ENCODE data around the gene RAB8A. TPM values are rescaled to one million over a fixed set of nuclear protein-coding genes. Genes with fewer than 3 reads are reported as not detected.

The RAB8A gene
- total and polyA plus RNA-seq, 4 donors, result 38.0 to 52.0 (median 44.3) TPM

GRCh38 chr19:16073988-16074387 lies 37.7 kb upstream of the RAB8A start:
- TF ChIP-seq FOXA1 (IDR thresholded peaks at IDR 0.05), result no peak
- no peak for TF ChIP-seq EGR1 (IDR thresholded peaks at IDR 0.05; ENCODE audit: low read depth in 2 of 2)
- no peak for TF ChIP-seq HNF4G (IDR thresholded peaks at IDR 0.05)
- TF ChIP-seq TAF1 (conservative IDR thresholded peaks at IDR 0.05), result no peak
- WGBS, result 72% methylated on average over 3 of the region's 3 CpGs
- no peak for DNase-seq (ENCODE audit: low spot score)

GRCh38 chr19:16074488-16075365 lies 37.0 kb upstream of the RAB8A start:
- no peak overlapping the region for H3K4me3 ChIP-seq (ENCODE audit: low read depth in 1 of 3, low read length in 3 of 3)
- DNase-seq (ENCODE audit: low spot score), result no peak
- H3K9ac ChIP-seq (ENCODE audit: low read depth in 1 of 2, low read length in 2 of 2), result peak overlapping the region in 1 of 2 donors; percentile 24
- peak overlapping the region in 1 of 2 donors; percentile 74 for H3K27ac ChIP-seq (ENCODE audit: low read depth in 1 of 2, low read length in 2 of 2)
- H3K27me3 ChIP-seq (ENCODE audit: control insufficient read depth in 4 of 4, insufficient read depth in 4 of 4, low read length in 3 of 4), result no peaks in the 10 kb centered on the region
- no peaks in the 10 kb centered on the region for H3K9me3 ChIP-seq (ENCODE audit: control insufficient read depth in 4 of 4, low read length in 3 of 4)
- no peaks in the 10 kb centered on the region for H3K36me3 ChIP-seq (ENCODE audit: control insufficient read depth in 4 of 4, insufficient read depth in 3 of 4, low read depth in 1 of 4, low read length in 3 of 4)
- 95% methylated on average over 10 of the region's 10 CpGs for WGBS
- H3K4me1 ChIP-seq (ENCODE audit: control insufficient read depth in 4 of 4, insufficient read depth in 4 of 4, low read length in 3 of 4), result peaks cover 0 to 8% (median 2%) of the 10 kb centered on the region in 4 donors
- no peak for TF ChIP-seq ZBTB33 (IDR thresholded peaks at IDR 0.05)
- TF ChIP-seq GABPA (IDR thresholded peaks at IDR 0.05 in 1 of 2, conservative IDR thresholded peaks at IDR 0.05 in 1 of 2), result no peak
- TF ChIP-seq NR2F2 (IDR thresholded peaks at IDR 0.05), result no peak
- no peak for TF ChIP-seq JUND (IDR thresholded peaks at IDR 0.05)
- TF ChIP-seq TAF1 (conservative IDR thresholded peaks at IDR 0.05), result no peak
- no peak for TF ChIP-seq EGR1 (IDR thresholded peaks at IDR 0.05; ENCODE audit: low read depth in 2 of 2)
- TF ChIP-seq YY1 (IDR thresholded peaks at IDR 0.05), result no peak
- TF ChIP-seq FOXA1 (IDR thresholded peaks at IDR 0.05), result no peak
- no peak for TF ChIP-seq RAD21 (IDR thresholded peaks at IDR 0.05)
- no peak for TF ChIP-seq SP1 (IDR thresholded peaks at IDR 0.05)

More at GRCh38 chr19:16073988-16074387, 37.7 kb upstream of the RAB8A start:
- H3K4me3 ChIP-seq (ENCODE audit: low read depth in 1 of 3, low read length in 3 of 3), result no peak overlapping the region
- no peak overlapping the region for H3K27ac ChIP-seq (ENCODE audit: low read depth in 1 of 2, low read length in 2 of 2)
- H3K27me3 ChIP-seq (ENCODE audit: control insufficient read depth in 4 of 4, insufficient read depth in 4 of 4, low read length in 3 of 4), result no peaks in the 10 kb centered on the region
- H3K9me3 ChIP-seq (ENCODE audit: control insufficient read depth in 4 of 4, low read length in 3 of 4), result no peaks in the 10 kb centered on the region
- H3K9ac ChIP-seq (ENCODE audit: low read depth in 1 of 2, low read length in 2 of 2), result no peak overlapping the region
- H3K4me1 ChIP-seq (ENCODE audit: control insufficient read depth in 4 of 4, insufficient read depth in 4 of 4, low read length in 3 of 4), result peaks cover 0 to 6% (median under 1%) of the 10 kb centered on the region in 4 donors
- no peaks in the 10 kb centered on the region for H3K36me3 ChIP-seq (ENCODE audit: control insufficient read depth in 4 of 4, insufficient read depth in 3 of 4, low read depth in 1 of 4, low read length in 3 of 4)

DNA sequence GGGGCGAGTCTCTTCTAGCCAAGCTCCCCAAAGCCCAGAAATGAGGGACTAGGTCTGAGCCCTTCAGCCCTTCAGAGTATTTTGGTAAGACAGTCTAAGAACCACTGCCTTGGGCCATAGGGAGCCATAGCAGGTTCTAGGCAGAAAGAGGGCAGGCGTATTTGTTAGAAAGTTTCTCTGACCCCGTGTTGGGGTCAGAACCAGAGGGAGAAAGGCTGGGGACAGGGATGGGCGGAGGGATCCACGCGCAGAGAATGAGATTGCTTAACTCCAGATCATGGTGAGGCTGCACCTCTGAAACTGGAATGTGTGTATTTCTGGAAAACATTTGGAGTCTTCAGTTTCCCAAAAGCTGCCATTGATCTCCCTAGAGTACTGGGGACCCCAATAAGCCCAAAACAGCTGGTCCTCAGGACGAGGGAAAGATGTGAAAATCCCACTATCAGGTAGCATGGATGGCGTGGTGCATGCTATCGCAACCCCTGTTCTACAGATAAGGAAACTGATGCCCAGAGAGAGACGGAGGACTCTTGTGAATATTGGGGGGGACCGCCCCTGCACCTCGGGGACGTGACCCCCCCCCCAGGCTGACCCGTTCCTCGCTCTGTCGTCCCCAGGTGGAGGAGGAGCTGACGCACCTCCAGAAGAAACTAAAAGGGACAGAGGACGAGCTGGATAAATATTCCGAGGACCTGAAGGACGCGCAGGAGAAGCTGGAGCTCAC lies 36.1 kb upstream of the RAB8A start:
- Histone ChIP-seq H3K36me3 (ENCODE audit: control insufficient read depth in 4 of 4, insufficient read depth in 3 of 4, low read depth in 1 of 4, low read length in 3 of 4) (no peaks in the 10 kb centered on the region), H3K27me3 (ENCODE audit: control insufficient read depth in 4 of 4, insufficient read depth in 4 of 4, low read length in 3 of 4) (no peaks in the 10 kb centered on the region), H3K27ac (ENCODE audit: low read depth in 1 of 2, low read length in 2 of 2) (peak overlapping the region; percentile 74 to 84), H3K9me3 (ENCODE audit: control insufficient read depth in 4 of 4, low read length in 3 of 4) (no peaks in the 10 kb centered on the region), H3K9ac (ENCODE audit: low read depth in 1 of 2, low read length in 2 of 2) (peak overlapping the region; percentile 24 to 58), H3K4me1 (ENCODE audit: control insufficient read depth in 4 of 4, insufficient read depth in 4 of 4, low read length in 3 of 4) (peaks cover 0 to 10% (median 2%) of the 10 kb centered on the region in 4 donors), H3K4me3 (ENCODE audit: low read depth in 1 of 3, low read length in 3 of 3) (peak overlapping the region in 2 of 3 donors; percentile 26 to 69)
- TF ChIP-seq FOXA2 (IDR thresholded peaks at IDR 0.05) (no peak), NR2F2 (IDR thresholded peaks at IDR 0.05) (peak; percentile 29), GABPA (IDR thresholded peaks at IDR 0.05 in 1 of 2, conservative IDR thresholded peaks at IDR 0.05 in 1 of 2) (no peak), SP1 (IDR thresholded peaks at IDR 0.05) (no peak), RAD21 (IDR thresholded peaks at IDR 0.05) (no peak)
- whole genome bisulfite sequencing, result 39% methylated on average over 21 of the region's 21 CpGs
- no peak for DNase-seq (ENCODE audit: low spot score)
